SK-N-SH treated with all-trans-retinoic acid at 6 μM for 48 hours (cell line): ENCODE data around the gene ZDHHC9.

Experiments used
- ATAC-seq: fragments of 200-7000 bp; cut with Tn5 transposase; 3 replicates; pipeline ENCODE4 v1.9.1; 2020; ENCODE audit warnings: mild to moderate bottlenecking, moderate library complexity
- ARNTL ChIP-seq: fragments of 450-650 bp; formaldehyde crosslinking; IDR thresholded peaks from 2 replicates; pipeline ENCODE4 v1.5.0; 2020; ENCODE audit warnings: low read depth, mild to moderate bottlenecking, moderate library complexity, borderline replicate concordance
- BACH2 ChIP-seq: fragments of 250-450 bp; sonication (Bioruptor Pico); IDR thresholded peaks from 2 replicates; pipeline ENCODE4 v1.9.0; 2021; ENCODE audit warnings: mild to moderate bottlenecking, borderline replicate concordance
- CSDC2 ChIP-seq: fragments of 250-450 bp; sonication (Bioruptor Pico); IDR thresholded peaks from 2 replicates; pipeline ENCODE4 v1.5.0; 2020; ENCODE audit warnings: mild to moderate bottlenecking, moderate library complexity
- ESRRG ChIP-seq: fragments of 250-450 bp; sonication (Bioruptor Pico); IDR thresholded peaks from 2 replicates; pipeline ENCODE4 v1.6.1; 2021; ENCODE audit warnings: mild to moderate bottlenecking
- GLIS3 ChIP-seq: fragments of 250-450 bp; sonication (Bioruptor Pico); IDR thresholded peaks from 2 replicates; pipeline ENCODE4 v1.5.0; 2020; ENCODE audit warnings: mild to moderate bottlenecking, moderate library complexity
- ISL1 ChIP-seq: fragments of 250-450 bp; sonication (Bioruptor Pico); IDR thresholded peaks from 2 replicates; pipeline ENCODE4 v2.1.2; 2022; ENCODE audit warnings: mild to moderate bottlenecking, moderate library complexity
- OSR1 ChIP-seq: fragments of 250-450 bp; sonication (Bioruptor Pico); IDR thresholded peaks from 2 replicates; pipeline ENCODE4 v1.8.0; 2022; ENCODE audit warnings: moderate library complexity, mild to moderate bottlenecking, inconsistent platforms
- RARB ChIP-seq: fragments of 250-450 bp; sonication (Bioruptor Pico); IDR thresholded peaks from 2 replicates; pipeline ENCODE4 v1.8.0; 2021; ENCODE audit warnings: mild to moderate bottlenecking, moderate library complexity
- SNAI2 ChIP-seq: fragments of 250-450 bp; sonication (Bioruptor Pico); IDR thresholded peaks from 2 replicates; pipeline ENCODE4 v1.5.0; 2020; ENCODE audit warnings: mild to moderate bottlenecking, moderate library complexity
- TCF4 ChIP-seq: fragments of 250-450 bp; sonication (Bioruptor Pico); IDR thresholded peaks from 2 replicates; pipeline ENCODE4 v1.8.0; 2021; ENCODE audit warnings: mild to moderate bottlenecking, moderate library complexity, borderline replicate concordance
- TOX ChIP-seq: fragments of 250-450 bp; sonication (Bioruptor Pico); IDR thresholded peaks from 2 replicates; pipeline ENCODE4 v1.8.0; 2021; ENCODE audit warnings: mild to moderate bottlenecking, moderate library complexity, borderline replicate concordance
- ZC3H10 ChIP-seq: fragments of 250-450 bp; sonication (Bioruptor Pico); IDR thresholded peaks from 2 replicates; pipeline ENCODE4 v1.5.1; 2021; ENCODE audit warnings: mild to moderate bottlenecking, moderate library complexity
- ZFP3 ChIP-seq: fragments of 250-450 bp; sonication (Bioruptor Pico); IDR thresholded peaks from 2 replicates; pipeline ENCODE4 v1.5.0; 2020; ENCODE audit warnings: mild to moderate bottlenecking, moderate library complexity
- ZFP30 ChIP-seq: fragments of 450-650 bp; formaldehyde crosslinking; IDR thresholded peaks from 2 replicates; pipeline ENCODE4 v1.5.0; 2022; ENCODE audit warnings: mild to moderate bottlenecking, moderate library complexity
- ZNF565 ChIP-seq: fragments of 450-650 bp; formaldehyde crosslinking; conservative IDR thresholded peaks from 2 replicates; pipeline ENCODE4 v1.5.0; 2020; ENCODE audit warnings: low read depth, mild to moderate bottlenecking, moderate library complexity
- ZNF70 ChIP-seq: fragments of 450-650 bp; formaldehyde crosslinking; IDR thresholded peaks from 2 replicates; pipeline ENCODE4 v1.5.0; 2020; ENCODE audit warnings: mild to moderate bottlenecking, moderate library complexity
- ZNF8 ChIP-seq: fragments of 450-650 bp; formaldehyde crosslinking; IDR thresholded peaks from 2 replicates; pipeline ENCODE4 v1.5.0; 2020; ENCODE audit warnings: mild to moderate bottlenecking, moderate library complexity
- TF ChIP-seq, protein P1 (sequence below): fragments of 250-450 bp; sonication (Bioruptor Pico); IDR thresholded peaks from 2 replicates; pipeline ENCODE4 v1.5.1; 2020; ENCODE audit warnings: low read depth, mild to moderate bottlenecking, moderate library complexity
- TF ChIP-seq, protein P2 (sequence below): fragments of 250-450 bp; sonication (Bioruptor Pico); IDR thresholded peaks from 2 replicates; pipeline ENCODE4 v1.5.0; 2020; ENCODE audit warnings: mild to moderate bottlenecking, moderate library complexity
- TF ChIP-seq, protein P3 (sequence below): fragments of 250-450 bp; sonication (Bioruptor Pico); IDR thresholded peaks from 2 replicates; pipeline ENCODE4 v1.8.0; 2021; ENCODE audit warnings: low read depth, mild to moderate bottlenecking, moderate library complexity, borderline replicate concordance
- TF ChIP-seq, protein P4 (sequence below): fragments of 250-450 bp; sonication (Bioruptor Pico); IDR thresholded peaks from 2 replicates; pipeline ENCODE4 v1.5.1; 2021; ENCODE audit warnings: mild to moderate bottlenecking, moderate library complexity
- TF ChIP-seq, protein P5 (sequence below): fragments of 250-450 bp; sonication (Bioruptor Pico); IDR thresholded peaks from 2 replicates; pipeline ENCODE4 v1.8.0; 2020; ENCODE audit warnings: mild to moderate bottlenecking, moderate library complexity, borderline replicate concordance

ZDHHC9 gene

DNA sequence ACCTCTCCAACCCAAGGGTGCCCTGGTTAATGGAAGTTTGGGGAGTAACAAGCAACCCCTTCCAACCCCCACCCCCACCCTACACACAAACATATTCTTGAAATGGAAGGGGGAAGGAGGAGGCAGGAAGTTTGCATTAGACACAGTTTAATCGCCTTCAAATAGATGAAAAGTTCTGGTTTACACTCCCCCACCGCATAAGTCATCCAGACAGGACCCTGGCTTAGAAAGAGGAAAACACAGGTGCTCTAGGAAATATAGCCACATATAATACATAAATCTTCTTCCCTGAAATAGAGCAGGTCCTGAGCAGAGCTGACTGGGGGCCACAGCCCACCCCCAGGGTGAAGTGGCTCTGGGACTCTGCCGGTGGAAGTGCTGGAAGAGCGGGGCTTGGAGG is 38.9 kb downstream of the ZDHHC9 start:
- TF ChIP-seq ZNF565 (CRISPR knock-in tag) (no peak), BACH2 (CRISPR knock-in tag) (no peak), CSDC2 (CRISPR knock-in tag) (no peak), ZFP30 (no peak), SNAI2 (CRISPR knock-in tag) (no peak), ZC3H10 (no peak), ISL1 (CRISPR knock-in tag) (no peak), ZFP3 (CRISPR knock-in tag) (no peak), ZNF70 (no peak), ZNF8 (CRISPR knock-in tag) (no peak), TOX (CRISPR knock-in tag) (no peak), ARNTL (CRISPR knock-in tag) (no peak), ESRRG (CRISPR knock-in tag) (no peak), GLIS3 (CRISPR knock-in tag) (no peak), RARB (CRISPR knock-in tag) (no peak)
- TF ChIP-seq, protein P1, sequence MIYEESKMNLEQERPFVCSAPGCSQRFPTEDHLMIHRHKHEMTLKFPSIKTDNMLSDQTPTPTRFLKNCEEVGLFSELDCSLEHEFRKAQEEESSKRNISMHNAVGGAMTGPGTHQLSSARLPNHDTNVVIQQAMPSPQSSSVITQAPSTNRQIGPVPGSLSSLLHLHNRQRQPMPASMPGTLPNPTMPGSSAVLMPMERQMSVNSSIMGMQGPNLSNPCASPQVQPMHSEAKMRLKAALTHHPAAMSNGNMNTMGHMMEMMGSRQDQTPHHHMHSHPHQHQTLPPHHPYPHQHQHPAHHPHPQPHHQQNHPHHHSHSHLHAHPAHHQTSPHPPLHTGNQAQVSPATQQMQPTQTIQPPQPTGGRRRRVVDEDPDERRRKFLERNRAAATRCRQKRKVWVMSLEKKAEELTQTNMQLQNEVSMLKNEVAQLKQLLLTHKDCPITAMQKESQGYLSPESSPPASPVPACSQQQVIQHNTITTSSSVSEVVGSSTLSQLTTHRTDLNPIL: no peak
- TF ChIP-seq, protein P2, sequence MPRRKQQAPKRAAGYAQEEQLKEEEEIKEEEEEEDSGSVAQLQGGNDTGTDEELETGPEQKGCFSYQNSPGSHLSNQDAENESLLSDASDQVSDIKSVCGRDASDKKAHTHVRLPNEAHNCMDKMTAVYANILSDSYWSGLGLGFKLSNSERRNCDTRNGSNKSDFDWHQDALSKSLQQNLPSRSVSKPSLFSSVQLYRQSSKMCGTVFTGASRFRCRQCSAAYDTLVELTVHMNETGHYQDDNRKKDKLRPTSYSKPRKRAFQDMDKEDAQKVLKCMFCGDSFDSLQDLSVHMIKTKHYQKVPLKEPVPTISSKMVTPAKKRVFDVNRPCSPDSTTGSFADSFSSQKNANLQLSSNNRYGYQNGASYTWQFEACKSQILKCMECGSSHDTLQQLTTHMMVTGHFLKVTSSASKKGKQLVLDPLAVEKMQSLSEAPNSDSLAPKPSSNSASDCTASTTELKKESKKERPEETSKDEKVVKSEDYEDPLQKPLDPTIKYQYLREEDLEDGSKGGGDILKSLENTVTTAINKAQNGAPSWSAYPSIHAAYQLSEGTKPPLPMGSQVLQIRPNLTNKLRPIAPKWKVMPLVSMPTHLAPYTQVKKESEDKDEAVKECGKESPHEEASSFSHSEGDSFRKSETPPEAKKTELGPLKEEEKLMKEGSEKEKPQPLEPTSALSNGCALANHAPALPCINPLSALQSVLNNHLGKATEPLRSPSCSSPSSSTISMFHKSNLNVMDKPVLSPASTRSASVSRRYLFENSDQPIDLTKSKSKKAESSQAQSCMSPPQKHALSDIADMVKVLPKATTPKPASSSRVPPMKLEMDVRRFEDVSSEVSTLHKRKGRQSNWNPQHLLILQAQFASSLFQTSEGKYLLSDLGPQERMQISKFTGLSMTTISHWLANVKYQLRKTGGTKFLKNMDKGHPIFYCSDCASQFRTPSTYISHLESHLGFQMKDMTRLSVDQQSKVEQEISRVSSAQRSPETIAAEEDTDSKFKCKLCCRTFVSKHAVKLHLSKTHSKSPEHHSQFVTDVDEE (CRISPR knock-in tag): no peak
- TF ChIP-seq, protein P3, sequence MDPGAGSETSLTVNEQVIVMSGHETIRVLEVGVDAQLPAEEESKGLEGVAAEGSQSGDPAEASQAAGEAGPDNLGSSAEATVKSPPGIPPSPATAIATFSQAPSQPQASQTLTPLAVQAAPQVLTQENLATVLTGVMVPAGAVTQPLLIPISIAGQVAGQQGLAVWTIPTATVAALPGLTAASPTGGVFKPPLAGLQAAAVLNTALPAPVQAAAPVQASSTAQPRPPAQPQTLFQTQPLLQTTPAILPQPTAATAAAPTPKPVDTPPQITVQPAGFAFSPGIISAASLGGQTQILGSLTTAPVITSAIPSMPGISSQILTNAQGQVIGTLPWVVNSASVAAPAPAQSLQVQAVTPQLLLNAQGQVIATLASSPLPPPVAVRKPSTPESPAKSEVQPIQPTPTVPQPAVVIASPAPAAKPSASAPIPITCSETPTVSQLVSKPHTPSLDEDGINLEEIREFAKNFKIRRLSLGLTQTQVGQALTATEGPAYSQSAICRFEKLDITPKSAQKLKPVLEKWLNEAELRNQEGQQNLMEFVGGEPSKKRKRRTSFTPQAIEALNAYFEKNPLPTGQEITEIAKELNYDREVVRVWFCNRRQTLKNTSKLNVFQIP (CRISPR knock-in tag): no peak
- TF ChIP-seq, protein P4, sequence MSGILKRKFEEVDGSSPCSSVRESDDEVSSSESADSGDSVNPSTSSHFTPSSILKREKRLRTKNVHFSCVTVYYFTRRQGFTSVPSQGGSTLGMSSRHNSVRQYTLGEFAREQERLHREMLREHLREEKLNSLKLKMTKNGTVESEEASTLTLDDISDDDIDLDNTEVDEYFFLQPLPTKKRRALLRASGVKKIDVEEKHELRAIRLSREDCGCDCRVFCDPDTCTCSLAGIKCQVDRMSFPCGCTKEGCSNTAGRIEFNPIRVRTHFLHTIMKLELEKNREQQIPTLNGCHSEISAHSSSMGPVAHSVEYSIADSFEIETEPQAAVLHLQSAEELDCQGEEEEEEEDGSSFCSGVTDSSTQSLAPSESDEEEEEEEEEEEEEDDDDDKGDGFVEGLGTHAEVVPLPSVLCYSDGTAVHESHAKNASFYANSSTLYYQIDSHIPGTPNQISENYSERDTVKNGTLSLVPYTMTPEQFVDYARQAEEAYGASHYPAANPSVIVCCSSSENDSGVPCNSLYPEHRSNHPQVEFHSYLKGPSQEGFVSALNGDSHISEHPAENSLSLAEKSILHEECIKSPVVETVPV (CRISPR knock-in tag): no peak
- ATAC-seq: no peak

DNA sequence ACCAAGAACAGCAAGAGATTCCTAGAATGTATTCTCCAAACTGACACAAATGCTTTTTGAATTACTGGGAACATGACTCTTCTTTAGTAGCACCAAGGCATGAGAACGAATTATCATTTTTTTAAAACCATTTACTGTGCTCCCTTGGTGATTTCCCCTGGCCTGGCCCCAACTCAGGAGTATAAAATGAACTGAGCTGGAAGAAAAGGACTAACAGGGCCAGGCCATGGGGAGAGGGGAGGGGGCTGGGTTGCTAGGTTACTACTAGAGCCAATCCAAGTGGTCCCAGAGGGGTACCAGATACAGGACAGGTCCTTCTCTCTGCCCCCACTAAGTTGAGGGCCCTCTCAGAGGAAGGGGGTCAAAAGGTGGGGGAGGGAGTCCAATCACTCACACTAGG is 40.8 kb downstream of the ZDHHC9 start:
- TF ChIP-seq OSR1 (CRISPR knock-in tag): no peak
- no peak for TF ChIP-seq ARNTL (CRISPR knock-in tag)
- no peak for TF ChIP-seq ESRRG (CRISPR knock-in tag)
- TF ChIP-seq ZC3H10: no peak

DNA sequence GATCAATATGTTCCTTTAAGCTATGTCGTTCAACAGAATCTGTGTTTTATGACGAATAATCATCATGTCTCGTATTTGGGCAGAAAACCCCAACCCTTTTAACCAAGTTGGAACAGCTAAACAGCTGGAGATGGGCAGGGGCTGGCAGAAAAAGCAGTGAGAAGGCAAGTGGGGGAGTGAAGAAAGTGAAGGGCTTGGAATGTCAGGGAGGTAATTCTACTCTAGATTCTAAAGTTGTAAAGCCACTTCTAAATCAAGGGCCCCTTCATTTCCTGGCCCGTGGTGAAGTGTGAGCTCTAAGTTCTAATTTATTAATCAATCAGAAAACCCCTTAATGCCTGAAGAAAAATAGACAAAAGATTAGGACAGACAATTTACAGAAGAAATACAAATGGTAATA is 43.5 kb downstream of the ZDHHC9 start:
- ATAC-seq: no peak
- TF ChIP-seq CSDC2 (CRISPR knock-in tag) (no peak), ZNF8 (CRISPR knock-in tag) (no peak), TCF4 (CRISPR knock-in tag) (no peak)

More for the DNA sequence above, 40.8 kb downstream of the ZDHHC9 start:
- no peak for ATAC-seq

DNA sequence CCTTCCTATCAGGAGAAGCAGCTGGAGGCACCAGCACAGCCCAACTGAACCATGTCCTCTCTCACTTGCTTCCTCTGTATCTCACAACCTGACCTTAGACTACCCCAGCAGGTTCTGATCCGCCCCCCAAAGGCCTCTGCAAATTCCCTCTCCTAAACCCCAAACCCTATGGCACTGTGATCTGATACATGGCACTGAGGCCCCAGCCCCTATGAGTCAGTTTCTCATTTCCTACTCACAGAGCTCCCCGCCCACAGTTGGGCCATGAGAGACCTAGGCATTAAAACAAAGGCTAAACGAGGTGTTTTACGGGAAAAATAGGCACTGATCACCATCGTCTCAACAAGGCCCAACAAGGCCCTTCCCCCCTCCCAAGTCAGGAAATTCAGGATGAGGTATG is 44.8 kb downstream of the ZDHHC9 start:
- TF ChIP-seq ZNF8 (CRISPR knock-in tag) (no peak), CSDC2 (CRISPR knock-in tag) (no peak), ZNF70 (no peak), ARNTL (CRISPR knock-in tag) (no peak)
- TF ChIP-seq, protein P5, sequence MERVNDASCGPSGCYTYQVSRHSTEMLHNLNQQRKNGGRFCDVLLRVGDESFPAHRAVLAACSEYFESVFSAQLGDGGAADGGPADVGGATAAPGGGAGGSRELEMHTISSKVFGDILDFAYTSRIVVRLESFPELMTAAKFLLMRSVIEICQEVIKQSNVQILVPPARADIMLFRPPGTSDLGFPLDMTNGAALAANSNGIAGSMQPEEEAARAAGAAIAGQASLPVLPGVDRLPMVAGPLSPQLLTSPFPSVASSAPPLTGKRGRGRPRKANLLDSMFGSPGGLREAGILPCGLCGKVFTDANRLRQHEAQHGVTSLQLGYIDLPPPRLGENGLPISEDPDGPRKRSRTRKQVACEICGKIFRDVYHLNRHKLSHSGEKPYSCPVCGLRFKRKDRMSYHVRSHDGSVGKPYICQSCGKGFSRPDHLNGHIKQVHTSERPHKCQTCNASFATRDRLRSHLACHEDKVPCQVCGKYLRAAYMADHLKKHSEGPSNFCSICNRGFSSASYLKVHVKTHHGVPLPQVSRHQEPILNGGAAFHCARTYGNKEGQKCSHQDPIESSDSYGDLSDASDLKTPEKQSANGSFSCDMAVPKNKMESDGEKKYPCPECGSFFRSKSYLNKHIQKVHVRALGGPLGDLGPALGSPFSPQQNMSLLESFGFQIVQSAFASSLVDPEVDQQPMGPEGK: no peak
- TF ChIP-seq, protein P1: no peak
- no peak for ATAC-seq
